Head of caudate nucleus (tissue), 42 donors: Measurements from ENCODE around the gene SFRP4.
A peak's percentile ranks its signal among the peaks of the same experiment; 100 is the strongest.

Experiments
- DNase-seq, 42 donors: peaks; one replicate each; pipeline versions ENCODE4 v3.0.0 to v3.0.0-alpha.2; 2020 to 2021; ENCODE audit warnings: mixed read lengths in 7 of 42
- intact Hi-C: fragments of 100-400 bp; cut with DNase I; formaldehyde crosslinking; loops from one replicate; pipeline ENCODE4 v1.15.0; 2022

Gene SFRP4

GRCh38 chr7:37928878-37929277 lies 12.3 kb upstream of the SFRP4 start:
- no peak for DNase-seq
- intact Hi-C loops, result no loop called here

GRCh38 chr7:37927773-37928444 lies 11.3 kb upstream of the SFRP4 start:
- intact Hi-C loops, result no loop called here
- DNase-seq, result no peak

DNA sequence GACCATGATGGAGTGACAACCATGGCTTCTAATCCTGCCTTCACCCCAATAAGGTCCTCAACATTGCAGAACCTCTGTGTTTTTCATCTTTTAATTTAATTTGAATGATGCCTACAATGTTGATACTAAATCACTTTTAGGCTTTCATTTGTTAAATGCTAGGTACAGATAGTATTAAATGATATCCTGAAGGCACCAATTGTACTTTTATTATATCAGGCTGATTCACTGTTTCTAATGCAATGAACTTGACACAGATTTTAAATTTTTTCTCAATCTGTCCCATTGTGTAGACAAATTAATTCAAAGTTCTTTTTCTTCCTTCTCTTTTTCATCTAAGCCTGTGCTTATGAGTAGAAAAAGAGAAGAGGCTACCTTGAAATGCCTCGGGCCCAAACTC lies 9.0 kb upstream of the SFRP4 start:
- no peak for DNase-seq
- intact Hi-C loops, result no loop called here

DNA sequence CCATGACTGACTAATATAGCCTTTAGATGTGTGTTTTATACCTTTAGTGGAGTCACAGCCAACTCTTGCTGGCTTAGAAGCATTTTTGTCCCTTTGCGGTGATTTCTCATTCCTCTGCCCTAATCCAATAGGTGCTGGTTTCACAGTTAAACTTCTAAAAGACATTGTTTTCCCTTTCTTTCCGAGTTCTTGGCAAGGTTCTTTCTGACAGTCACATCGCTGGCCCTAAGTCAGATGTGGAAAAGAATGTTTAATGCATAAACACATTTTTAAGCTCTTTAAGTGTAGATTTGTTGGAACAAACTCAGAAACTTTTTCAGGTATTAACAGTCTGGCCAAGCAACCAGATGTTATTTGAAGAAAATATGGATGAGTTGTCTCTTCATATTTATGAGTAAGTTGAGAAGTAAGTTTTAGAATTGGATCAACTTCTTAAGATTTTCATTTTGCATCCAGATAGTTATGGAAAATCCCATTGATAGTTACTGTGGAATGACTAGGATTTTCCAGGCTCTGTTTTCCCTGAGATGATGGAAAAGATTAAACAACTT lies 7.9 kb upstream of the SFRP4 start:
- intact Hi-C loops, result no loop called here
- DNase-seq, result no peak

DNA sequence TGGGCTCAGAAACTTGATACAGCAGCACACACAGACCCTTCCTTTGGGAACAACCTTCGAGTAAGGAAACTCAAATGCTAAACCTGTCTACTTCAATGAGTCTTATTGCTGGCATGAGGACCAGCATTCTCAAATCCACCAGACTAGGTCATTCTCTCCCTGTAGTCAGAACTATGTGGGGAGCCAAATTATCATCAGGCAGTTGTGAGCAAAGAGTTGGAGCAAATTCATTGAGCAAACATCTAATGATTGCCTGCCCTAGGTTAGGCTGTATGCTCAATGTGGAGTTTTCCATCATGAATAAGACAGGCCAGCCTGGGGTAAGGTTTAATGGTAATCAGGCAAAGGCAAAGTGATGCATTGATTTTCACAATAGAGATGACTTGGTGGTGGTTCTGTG lies 7.4 kb upstream of the SFRP4 start:
- intact Hi-C loops, result no loop called here
- DNase-seq, result no peak

GRCh38 chr7:37921876-37922275 lies 5.3 kb upstream of the SFRP4 start:
- intact Hi-C loops, result no loop called here
- DNase-seq, result no peak

DNA sequence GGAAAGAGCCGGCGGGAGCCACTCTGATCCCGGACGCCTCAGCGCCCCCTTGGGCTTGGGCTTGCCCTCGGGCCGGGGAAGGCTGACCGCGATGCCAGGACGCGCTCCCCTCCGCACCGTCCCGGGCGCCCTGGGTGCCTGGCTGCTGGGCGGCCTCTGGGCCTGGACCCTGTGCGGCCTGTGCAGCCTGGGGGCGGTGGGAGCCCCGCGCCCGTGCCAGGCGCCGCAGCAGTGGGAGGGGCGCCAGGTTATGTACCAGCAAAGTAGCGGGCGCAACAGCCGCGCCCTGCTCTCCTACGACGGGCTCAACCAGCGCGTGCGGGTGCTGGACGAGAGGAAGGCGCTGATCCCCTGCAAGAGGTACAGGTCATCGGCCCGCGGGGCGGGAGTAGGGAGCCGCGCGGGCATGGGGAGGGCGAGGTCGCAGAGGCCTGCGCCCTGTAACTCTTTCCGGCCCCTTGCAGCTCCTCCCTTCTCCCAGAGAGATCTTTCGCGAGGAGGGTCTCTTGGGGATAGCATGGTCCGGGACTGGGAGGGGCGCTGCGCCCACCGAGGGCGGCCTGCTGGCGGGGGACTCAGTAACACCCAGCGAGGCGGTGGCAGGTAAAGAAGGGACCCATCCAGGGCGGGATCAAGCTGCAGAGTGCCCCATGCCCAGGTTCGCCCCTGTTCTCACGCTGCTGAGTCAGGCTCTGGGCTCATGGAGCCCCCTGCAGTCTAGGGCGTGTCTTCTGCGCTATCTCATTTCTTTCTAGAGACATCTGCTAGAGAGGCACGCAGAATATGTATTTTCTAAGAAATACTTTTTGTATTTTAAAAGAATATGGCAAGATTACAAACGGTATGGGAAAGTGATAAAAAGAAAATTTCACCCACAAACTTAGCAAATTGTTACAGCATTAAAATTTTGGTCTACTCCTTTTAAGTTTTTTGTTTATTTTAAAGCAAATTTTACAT lies 4.5 kb upstream of the SFRP4 start:
- peak in 33 of 42 donors; percentile 7 to 64 (median 30) for DNase-seq
- intact Hi-C loops, result no loop called here

DNA sequence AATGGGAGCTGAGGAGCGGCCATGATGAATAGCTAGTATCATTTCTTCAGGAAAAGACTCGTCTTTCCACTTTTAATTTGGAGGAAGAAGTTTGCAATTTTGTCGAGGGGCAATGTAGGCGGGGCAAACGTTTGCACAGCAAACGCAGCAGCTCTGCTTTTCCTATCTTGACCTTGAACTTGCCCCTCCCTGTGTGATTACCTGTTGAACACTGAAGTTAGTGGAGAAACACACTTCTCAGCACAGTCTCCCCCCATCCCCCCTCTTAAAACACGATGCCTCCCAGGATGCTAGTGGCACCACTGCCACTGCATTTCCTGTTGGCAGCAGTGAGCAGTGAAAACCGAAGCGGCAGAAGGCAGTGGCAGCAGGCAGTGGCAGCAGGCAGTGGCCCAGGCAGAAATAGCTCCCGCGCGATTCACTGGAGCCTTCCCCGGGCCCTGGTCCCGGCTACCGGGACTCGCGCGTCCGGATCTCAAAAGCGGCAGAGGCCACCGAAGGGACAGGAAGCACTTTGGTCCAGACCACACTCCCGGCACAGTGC lies 3.8 kb upstream of the SFRP4 start, which contains the start of gene EPDR1:
EPDR1 (plus strand) TSS at position 336 of the 544 bp plus-strand sequence. CDS start 300 bp downstream, outside the sequence.
- peak in 41 of 42 donors; percentile 32 to 84 (median 61) for DNase-seq
- intact Hi-C loops, result no loop called here

DNA sequence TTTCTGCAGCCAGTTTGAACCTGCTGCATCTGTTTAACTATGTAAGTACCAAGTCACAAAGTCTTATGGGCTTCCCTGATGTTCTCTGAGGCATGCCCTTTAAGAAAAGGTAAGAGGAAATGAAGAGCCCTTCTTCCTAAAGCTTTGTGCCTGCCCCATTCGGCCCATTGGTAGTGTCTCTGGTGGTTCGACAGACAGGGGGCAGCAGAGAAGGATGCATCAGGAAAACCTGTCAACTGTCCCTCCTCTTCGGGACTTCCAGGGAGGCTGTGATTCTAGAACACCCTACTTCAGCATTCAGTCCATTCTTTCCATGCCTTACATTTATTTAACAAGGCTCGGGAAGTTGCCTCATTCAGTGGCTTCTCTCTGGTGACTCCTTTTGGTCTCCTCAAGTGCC lies 1.9 kb upstream of the SFRP4 start:
- intact Hi-C loops, result no loop called here
- DNase-seq, result no peak

DNA sequence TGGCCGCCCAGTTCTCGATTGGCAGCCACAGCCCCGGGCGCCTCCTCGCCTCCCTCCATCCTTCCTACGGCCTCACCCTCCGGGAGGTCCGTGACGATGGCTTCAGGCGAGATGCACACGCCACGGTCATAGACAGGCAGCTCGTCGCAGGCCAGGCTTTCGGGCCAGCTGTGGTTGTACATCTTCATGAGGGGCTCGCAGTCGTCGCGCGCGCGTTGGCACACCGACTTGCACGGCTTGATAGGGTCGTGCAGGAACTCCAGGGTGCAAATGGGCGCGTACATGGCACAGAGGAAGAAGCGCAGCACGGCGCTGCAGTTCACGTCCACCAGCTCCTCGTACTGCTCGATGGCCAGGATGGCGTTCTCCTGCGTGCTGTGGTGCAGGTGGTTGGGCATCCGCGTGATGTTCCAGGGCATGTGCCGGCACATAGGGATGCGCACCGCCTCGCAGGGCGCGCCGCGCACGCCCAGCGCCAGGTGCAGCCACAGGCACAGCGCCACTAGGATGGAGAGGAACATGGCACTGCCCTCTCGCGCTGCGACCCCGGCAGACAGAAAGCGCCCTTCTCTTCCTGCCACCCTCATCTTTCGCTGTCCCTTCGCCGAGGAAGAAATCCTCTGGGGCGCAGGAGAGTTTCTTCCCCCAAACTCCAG lies 472 bp downstream of the SFRP4 start:
- intact Hi-C loops, result no loop called here
- peak in 22 of 42 donors; percentile 5 to 47 (median 17) for DNase-seq

GRCh38 chr7:37915438-37915837 lies 1.2 kb downstream of the SFRP4 start:
- DNase-seq, result no peak
- intact Hi-C loops, result no loop called here

DNA sequence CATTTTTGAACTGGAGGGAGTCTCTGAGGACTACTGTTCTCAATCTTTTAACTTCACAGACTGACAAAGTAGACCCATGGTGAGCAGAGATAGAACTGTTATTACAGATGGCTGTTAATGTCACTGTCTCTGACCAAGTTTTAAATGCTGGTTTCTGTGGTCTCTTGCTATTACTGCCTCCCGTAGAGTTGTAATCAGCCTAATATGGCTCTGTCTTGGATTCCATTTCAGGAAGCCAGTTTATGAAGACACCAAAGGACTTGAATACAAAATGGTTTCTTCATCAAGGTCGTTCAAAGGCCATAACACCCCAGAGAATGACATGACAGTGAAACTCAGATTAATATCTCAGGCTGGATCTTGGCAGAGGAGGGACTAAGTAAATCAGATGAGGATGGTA lies 3.9 kb downstream of the SFRP4 start:
- intact Hi-C loops, result no loop called here
- no peak for DNase-seq

DNA sequence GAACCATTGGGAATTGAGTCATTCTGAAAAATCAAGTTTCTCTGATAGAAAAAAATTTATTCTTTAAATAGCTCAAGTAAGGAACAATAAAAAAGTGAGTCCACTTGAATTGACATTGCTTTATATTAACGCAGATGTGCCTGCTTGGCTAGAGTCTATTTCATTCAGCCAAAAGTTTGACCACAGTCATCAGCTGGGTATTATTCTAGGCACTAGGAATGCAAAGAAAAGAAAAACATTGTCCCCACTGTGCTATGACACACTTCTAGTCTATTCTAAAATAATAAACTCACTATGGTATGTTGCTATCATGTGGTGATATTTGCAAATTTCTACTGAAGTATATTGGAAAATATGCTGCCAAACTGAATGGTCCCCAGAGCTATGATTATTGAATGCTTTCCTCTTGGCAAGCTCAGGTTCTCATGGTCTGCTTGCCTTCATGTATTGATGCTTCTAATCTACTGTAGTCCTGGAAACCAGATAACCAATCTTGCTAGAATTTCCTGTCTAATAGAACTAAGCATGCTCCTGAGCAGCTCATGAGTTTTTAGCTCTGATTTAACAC lies 8.3 kb downstream of the SFRP4 start:
- intact Hi-C loops, result loop anchor here (10.0 kb wide), 2 partner anchors 306 to 466 kb away; no protein-coding TSS in a partner anchor
- DNase-seq, result no peak

DNA sequence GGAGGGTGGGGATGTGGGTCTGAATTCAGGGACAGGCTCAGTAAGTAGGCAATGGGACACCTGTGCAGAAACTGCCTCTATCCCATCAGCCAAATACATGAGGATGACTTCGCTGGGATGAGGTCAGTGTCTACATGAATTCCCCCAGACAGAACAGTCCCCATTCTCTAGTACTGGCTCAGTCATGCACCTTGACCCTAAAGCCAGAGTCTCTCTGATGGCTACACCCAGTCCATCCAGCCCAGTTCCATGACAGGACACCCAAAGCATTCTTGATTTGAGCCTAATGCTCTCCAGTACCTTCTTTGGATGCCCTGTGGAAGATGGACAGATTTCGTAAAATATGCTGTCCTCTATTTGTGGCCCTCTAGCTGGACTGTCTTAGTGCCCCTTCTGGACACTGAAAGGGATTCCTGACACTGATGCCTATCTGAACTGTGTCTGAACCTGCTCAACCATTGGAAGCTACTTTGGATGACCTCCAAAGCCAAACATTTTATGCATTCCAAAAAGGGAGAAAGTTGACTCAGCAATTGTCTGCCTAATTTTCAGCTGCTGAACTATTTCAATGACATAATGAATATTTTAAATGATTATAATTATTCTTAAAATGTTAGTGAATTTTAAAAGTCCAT lies 14.6 kb downstream of the SFRP4 start:
- intact Hi-C loops, result loop anchor here (10.0 kb wide), 2 partner anchors 313 to 473 kb away; no protein-coding TSS in a partner anchor
- no peak for DNase-seq

GRCh38 chr7:37901236-37901827 lies 15.3 kb downstream of the SFRP4 start:
- intact Hi-C loops, result loop anchor here (10.0 kb wide), 2 partner anchors 313 to 473 kb away; no protein-coding TSS in a partner anchor
- no peak for DNase-seq

GRCh38 chr7:37899712-37900247 lies 16.8 kb downstream of the SFRP4 start:
- no peak for DNase-seq
- intact Hi-C loops, result loop anchor here (10.0 kb wide), 2 partner anchors 315 to 475 kb away; no protein-coding TSS in a partner anchor

- intact Hi-C loops, result no loop called here
- DNase-seq, result no peak
Observed at GRCh38 chr7:37894671-37895070, 21.9 kb downstream of the SFRP4 start.
